Ovary (tissue), 1 donor: ENCODE results near the gene C19orf81.

Experiments
- EP300 ChIP-seq: sonication (generic); formaldehyde crosslinking; IDR thresholded peaks from one replicate; pipeline ENCODE4 v1.6.1; 2017; ENCODE audit warnings: antibody characterized with exemption
- POLR2A ChIP-seq: fragments of 450-650 bp; IDR thresholded peaks from one replicate; pipeline ENCODE4 v1.6.1; 2017; ENCODE audit warnings: antibody characterized with exemption, mild to moderate bottlenecking, moderate library complexity

- TF ChIP-seq POLR2A (no peak), EP300 (no peak)
These were observed 20.8 kb downstream of the C19orf81 start for GRCh38 chr19:50670102-50670380.
